Measurements from ENCODE around the gene OLR1. TPM values are rescaled to one million over a fixed set of nuclear protein-coding genes. Genes with fewer than 3 reads are reported as not detected.
A peak's percentile ranks its signal among the peaks of the same experiment; 100 is the strongest.

OLR1 gene
- total RNA-seq, 1 donor, result under 0.01 TPM

DNA sequence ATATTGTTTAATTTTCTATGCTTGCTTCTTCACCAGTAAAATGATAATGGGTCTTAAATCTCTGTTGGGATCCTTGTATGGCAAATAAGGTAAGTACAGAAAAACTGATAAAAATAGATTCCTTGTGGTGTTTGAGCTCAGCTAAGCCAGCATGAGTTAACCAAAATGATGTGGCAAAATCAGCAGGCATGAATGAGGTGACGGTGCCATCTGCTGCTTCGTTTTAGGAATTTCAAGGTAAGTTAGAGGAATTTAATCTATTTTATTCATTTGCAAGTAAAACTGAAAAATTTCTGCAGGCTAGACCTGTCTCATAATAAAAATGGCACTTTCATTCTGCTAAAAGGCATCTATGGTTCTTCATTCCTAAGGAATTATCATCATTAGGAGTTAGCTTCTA lies 31.9 kb downstream of the OLR1 start:
- Histone ChIP-seq H3K27me3 (ENCODE audit: insufficient read depth, low read length) (no peaks in the 10 kb centered on the region), H3K27ac (ENCODE audit: low read depth, low read length) (no peak overlapping the region), H3K4me2 (ENCODE audit: insufficient read depth, low read length) (no peak overlapping the region), H3K9me3 (ENCODE audit: low read depth, low read length) (no peaks in the 10 kb centered on the region), H3K79me2 (ENCODE audit: insufficient read depth, low read length) (no peaks in the 10 kb centered on the region), H3K4me1 (ENCODE audit: insufficient read depth, low read length) (no peaks in the 10 kb centered on the region), H4K20me1 (ENCODE audit: insufficient read depth, low read length) (no peaks in the 10 kb centered on the region), H2AFZ (ENCODE audit: low read length) (no peak overlapping the region), H3K4me3 (ENCODE audit: insufficient read depth, low read length) (no peak overlapping the region), H3K36me3 (ENCODE audit: insufficient read depth, low read length) (no peaks in the 10 kb centered on the region)
- no peak for DNase-seq (ENCODE audit: insufficient read length, low spot score, missing footprints)
- TF ChIP-seq, protein P1, sequence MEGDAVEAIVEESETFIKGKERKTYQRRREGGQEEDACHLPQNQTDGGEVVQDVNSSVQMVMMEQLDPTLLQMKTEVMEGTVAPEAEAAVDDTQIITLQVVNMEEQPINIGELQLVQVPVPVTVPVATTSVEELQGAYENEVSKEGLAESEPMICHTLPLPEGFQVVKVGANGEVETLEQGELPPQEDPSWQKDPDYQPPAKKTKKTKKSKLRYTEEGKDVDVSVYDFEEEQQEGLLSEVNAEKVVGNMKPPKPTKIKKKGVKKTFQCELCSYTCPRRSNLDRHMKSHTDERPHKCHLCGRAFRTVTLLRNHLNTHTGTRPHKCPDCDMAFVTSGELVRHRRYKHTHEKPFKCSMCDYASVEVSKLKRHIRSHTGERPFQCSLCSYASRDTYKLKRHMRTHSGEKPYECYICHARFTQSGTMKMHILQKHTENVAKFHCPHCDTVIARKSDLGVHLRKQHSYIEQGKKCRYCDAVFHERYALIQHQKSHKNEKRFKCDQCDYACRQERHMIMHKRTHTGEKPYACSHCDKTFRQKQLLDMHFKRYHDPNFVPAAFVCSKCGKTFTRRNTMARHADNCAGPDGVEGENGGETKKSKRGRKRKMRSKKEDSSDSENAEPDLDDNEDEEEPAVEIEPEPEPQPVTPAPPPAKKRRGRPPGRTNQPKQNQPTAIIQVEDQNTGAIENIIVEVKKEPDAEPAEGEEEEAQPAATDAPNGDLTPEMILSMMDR (IDR thresholded peaks at IDR 0.05; ENCODE audit: extremely low read depth, low read depth, low read length), result peak; percentile 49

DNA sequence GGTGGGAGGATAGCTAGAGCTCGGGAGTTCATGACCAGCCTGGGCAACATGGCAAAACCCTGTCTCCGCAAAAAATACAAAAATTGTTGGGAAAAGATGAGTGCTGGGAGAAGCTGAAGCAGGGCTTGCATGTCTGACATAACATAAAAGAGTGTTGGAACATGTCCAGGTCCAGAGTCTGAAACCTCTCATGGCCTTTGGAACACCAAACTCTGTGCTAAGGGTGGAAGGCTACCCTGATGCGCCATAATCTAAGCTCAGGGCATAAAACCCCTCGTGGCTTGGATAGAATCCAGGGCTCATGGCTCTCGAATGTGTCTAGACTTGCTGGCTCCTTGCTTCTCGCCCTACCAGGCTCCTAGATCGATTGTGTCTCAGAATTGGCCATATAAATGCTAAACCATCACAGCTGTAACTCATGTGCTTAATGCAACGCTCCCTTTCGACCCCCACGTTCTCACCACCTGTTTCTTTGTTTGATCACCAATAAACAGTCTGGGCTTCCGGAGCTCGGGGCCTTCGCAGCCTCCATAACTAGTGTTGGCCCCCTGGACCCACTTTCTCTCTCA lies 35.2 kb downstream of the OLR1 start:
- Histone ChIP-seq H3K4me2 (ENCODE audit: insufficient read depth, low read length) (no peak overlapping the region), H3K27ac (ENCODE audit: low read depth, low read length) (no peak overlapping the region), H3K36me3 (ENCODE audit: insufficient read depth, low read length) (no peaks in the 10 kb centered on the region), H3K4me1 (ENCODE audit: insufficient read depth, low read length) (no peaks in the 10 kb centered on the region), H3K9me3 (ENCODE audit: low read depth, low read length) (no peaks in the 10 kb centered on the region), H3K4me3 (ENCODE audit: insufficient read depth, low read length) (no peak overlapping the region), H2AFZ (ENCODE audit: low read length) (no peak overlapping the region), H4K20me1 (ENCODE audit: insufficient read depth, low read length) (no peaks in the 10 kb centered on the region), H3K79me2 (ENCODE audit: insufficient read depth, low read length) (no peaks in the 10 kb centered on the region), H3K27me3 (ENCODE audit: insufficient read depth, low read length) (no peaks in the 10 kb centered on the region)
- DNase-seq (ENCODE audit: insufficient read length, low spot score, missing footprints), result no peak
- TF ChIP-seq, protein P1 (IDR thresholded peaks at IDR 0.05; ENCODE audit: extremely low read depth, low read depth, low read length), result no peak

DNA sequence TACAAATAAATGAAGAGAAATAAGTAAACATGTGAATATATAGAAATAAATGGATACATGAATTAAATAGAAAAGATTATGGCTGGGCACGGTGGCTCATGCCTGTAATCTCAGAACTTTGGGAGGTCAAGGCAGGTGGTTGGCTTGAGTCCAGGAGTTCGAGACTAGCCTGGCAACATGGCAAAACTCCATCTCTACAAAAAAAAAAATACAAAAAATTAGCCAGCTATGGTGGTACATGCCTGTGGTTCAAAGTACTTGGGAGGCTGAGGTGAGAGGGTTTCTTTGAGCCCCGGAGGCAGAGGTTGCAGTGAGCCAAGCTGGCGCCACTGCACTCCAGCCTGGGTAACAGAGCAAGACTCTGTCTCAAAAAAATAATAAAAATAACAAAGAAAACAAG lies 36.8 kb downstream of the OLR1 start:
- Histone ChIP-seq H3K36me3 (ENCODE audit: insufficient read depth, low read length) (no peaks in the 10 kb centered on the region), H3K79me2 (ENCODE audit: insufficient read depth, low read length) (no peaks in the 10 kb centered on the region), H3K4me1 (ENCODE audit: insufficient read depth, low read length) (no peaks in the 10 kb centered on the region), H3K4me3 (ENCODE audit: insufficient read depth, low read length) (no peak overlapping the region), H3K27ac (ENCODE audit: low read depth, low read length) (no peak overlapping the region), H2AFZ (ENCODE audit: low read length) (no peak overlapping the region), H4K20me1 (ENCODE audit: insufficient read depth, low read length) (no peaks in the 10 kb centered on the region), H3K9me3 (ENCODE audit: low read depth, low read length) (no peaks in the 10 kb centered on the region), H3K27me3 (ENCODE audit: insufficient read depth, low read length) (no peaks in the 10 kb centered on the region), H3K4me2 (ENCODE audit: insufficient read depth, low read length) (no peak overlapping the region)
- DNase-seq (ENCODE audit: insufficient read length, low spot score, missing footprints), result no peak
- TF ChIP-seq, protein P1 (IDR thresholded peaks at IDR 0.05; ENCODE audit: extremely low read depth, low read depth, low read length), result no peak

DNA sequence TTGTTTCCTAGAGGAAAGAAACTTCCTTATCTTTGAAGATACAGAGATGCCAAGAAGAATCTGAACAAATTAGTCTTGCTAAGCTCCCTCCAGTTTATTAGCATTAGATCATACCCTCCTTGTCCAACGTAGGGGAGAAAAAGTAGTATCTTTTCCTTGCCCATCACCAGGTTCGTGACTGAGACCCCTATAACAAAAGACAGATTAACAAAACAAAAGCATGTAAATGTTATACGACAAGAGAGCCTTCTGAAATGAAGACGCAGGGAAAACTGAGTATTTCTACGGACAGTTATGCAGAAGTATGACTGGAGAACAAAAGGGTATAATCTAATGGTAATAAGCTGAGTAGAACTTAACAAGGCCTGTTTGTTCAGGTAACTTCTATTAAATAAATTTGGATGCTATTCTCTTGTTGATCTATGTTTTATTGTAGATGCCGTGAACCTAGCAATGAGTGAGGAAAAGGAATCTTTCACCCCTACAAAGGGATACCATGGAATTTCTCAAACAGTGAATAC lies 39.0 kb downstream of the OLR1 start:
- H3K4me2 ChIP-seq (ENCODE audit: insufficient read depth, low read length), result no peak overlapping the region
- H4K20me1 ChIP-seq (ENCODE audit: insufficient read depth, low read length), result no peaks in the 10 kb centered on the region
- TF ChIP-seq, protein P1 (IDR thresholded peaks at IDR 0.05; ENCODE audit: extremely low read depth, low read depth, low read length), result no peak
- no peaks in the 10 kb centered on the region for H3K36me3 ChIP-seq (ENCODE audit: insufficient read depth, low read length)
- no peak overlapping the region for H2AFZ ChIP-seq (ENCODE audit: low read length)
- no peak for DNase-seq (ENCODE audit: insufficient read length, low spot score, missing footprints)
- no peak overlapping the region for H3K27ac ChIP-seq (ENCODE audit: low read depth, low read length)
- no peaks in the 10 kb centered on the region for H3K9me3 ChIP-seq (ENCODE audit: low read depth, low read length)
- no peaks in the 10 kb centered on the region for H3K4me1 ChIP-seq (ENCODE audit: insufficient read depth, low read length)
- H3K27me3 ChIP-seq (ENCODE audit: insufficient read depth, low read length), result no peaks in the 10 kb centered on the region
- no peaks in the 10 kb centered on the region for H3K79me2 ChIP-seq (ENCODE audit: insufficient read depth, low read length)
- H3K4me3 ChIP-seq (ENCODE audit: insufficient read depth, low read length), result no peak overlapping the region
